SK-N-DZ (cell line): ENCODE results near the gene KCNN1.
"Not testable (repeated sequence)": the region's sequence is repeated elsewhere in the genome, so short reads cannot be mapped to it uniquely, and the experiment has no call there.

Experiments
- DNase-seq: peaks from one replicate; pipeline ENCODE4 v3.0.0-alpha.2; 2015; ENCODE audit warnings: low spot score
- small RNA-seq, 2 experiments: library from RNA; depleted of rRNA; stranded (forward); fragments of <200 nt; gene quantifications; one replicate each; pipeline ENCODE3, GENCODE V24; 2014

Gene KCNN1

GRCh38 chr19:18027151-18027550, 60.2 kb downstream of the KCNN1 start:
- DNase-seq: no peak

- DNase-seq: no peak
Observed at GRCh38 chr19:18029617-18030338, 62.9 kb downstream of the KCNN1 start.

GRCh38 chr19:18031401-18031800, 64.5 kb downstream of the KCNN1 start:
- DNase-seq: not testable (repeated sequence)

GRCh38 chr19:18032102-18032501, 65.2 kb downstream of the KCNN1 start:
- DNase-seq: not testable (repeated sequence)

GRCh38 chr19:18041054-18041453, 74.1 kb downstream of the KCNN1 start:
- DNase-seq: no peak

GRCh38 chr19:18043676-18044075, 76.8 kb downstream of the KCNN1 start:
- DNase-seq: no peak

- no peak for DNase-seq
Observed at GRCh38 chr19:18044825-18045304, 78.0 kb downstream of the KCNN1 start.

- DNase-seq: no peak
Observed at GRCh38 chr19:18045307-18046050, 78.6 kb downstream of the KCNN1 start.

GRCh38 chr19:18046059-18046718, 79.3 kb downstream of the KCNN1 start:
- no peak for DNase-seq

- no peak for DNase-seq
Observed at GRCh38 chr19:18049385-18049784, 82.5 kb downstream of the KCNN1 start.

Small RNA genes lying within 50 kb of the gene (small RNA-seq; reads per million reads assigned to genes)
- 0 reads per million in 2 experiments for gene RNA5SP468
